Stimulated activated CD4-positive, alpha-beta T cell treated with anti-CD3 and anti-CD28 coated beads, Interleukin-15, amount 100 ng/mL, for 24 hours (primary cell): ENCODE measurements around the gene DHRS9.

Source experiments
- DNase-seq: peaks from one replicate; pipeline ENCODE4 v3.0.0-alpha.2; 2020

DHRS9 gene

GRCh38 chr2:169137924-169138323, 68.6 kb downstream of the DHRS9 start:
- no peak for DNase-seq

- DNase-seq: no peak
These were observed 69.8 kb downstream of the DHRS9 start for GRCh38 chr2:169139145-169139544.

- DNase-seq: no peak
These were observed 70.8 kb downstream of the DHRS9 start for GRCh38 chr2:169139993-169140767.

GRCh38 chr2:169141713-169142352, 72.5 kb downstream of the DHRS9 start:
- peak; percentile 74 for DNase-seq

- DNase-seq: no peak
These were observed 74.6 kb downstream of the DHRS9 start for GRCh38 chr2:169143998-169144397.
